GM12891 (cell line): ENCODE data around the gene AP3S1.

Source experiments
- POLR2A ChIP-seq: IDR thresholded peaks from 2 replicates; pipeline ENCODE4 v1.6.1; 2011; ENCODE audit warnings: low read depth, low read length, control low read depth
- POLR2AphosphoS5 ChIP-seq: IDR thresholded peaks from 2 replicates; pipeline ENCODE4 v1.6.1; 2011; ENCODE audit warnings: low read depth, low read length, control low read depth
- TAF1 ChIP-seq: IDR thresholded peaks from 2 replicates; pipeline ENCODE4 v1.6.1; 2011; ENCODE audit warnings: low read depth, low read length, control low read depth

DNA sequence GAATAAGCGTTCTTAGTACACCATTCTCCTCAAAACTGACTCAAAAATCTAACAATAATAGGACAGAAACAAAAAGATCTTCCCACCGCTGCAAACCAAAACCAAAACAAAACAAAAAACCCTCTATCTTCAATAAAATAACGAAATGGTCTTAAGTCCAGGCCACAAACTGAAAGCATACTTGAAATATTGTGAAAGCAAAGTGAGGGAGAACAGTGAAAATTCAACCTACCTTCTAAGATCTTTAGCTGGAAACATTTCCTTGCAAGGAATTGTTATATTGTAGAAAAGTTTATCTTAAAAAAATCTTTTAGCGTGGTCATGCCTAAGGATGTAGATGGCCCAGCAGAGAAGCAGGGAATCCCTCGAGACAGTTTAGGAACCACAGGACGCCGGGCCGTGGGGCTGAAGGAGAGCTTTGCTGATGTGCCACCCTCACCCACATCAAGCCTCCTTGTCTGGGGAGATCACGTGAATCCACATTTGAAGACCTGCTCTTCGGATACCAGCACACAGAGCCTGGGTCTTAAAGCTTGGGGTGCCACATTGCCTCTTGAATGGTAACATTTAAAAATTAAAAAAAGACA, 92.7 kb downstream of the AP3S1 start:
- no peak for TF ChIP-seq POLR2A
- no peak for TF ChIP-seq POLR2AphosphoS5
- TF ChIP-seq TAF1, result no peak
